ENCODE results near the gene CBX4. TPM values are rescaled to one million over a fixed set of nuclear protein-coding genes. Genes with fewer than 3 reads are reported as not detected.

CBX4 gene
- total RNA-seq, 1 donor from 2014 or later: 16.9 TPM

DNA sequence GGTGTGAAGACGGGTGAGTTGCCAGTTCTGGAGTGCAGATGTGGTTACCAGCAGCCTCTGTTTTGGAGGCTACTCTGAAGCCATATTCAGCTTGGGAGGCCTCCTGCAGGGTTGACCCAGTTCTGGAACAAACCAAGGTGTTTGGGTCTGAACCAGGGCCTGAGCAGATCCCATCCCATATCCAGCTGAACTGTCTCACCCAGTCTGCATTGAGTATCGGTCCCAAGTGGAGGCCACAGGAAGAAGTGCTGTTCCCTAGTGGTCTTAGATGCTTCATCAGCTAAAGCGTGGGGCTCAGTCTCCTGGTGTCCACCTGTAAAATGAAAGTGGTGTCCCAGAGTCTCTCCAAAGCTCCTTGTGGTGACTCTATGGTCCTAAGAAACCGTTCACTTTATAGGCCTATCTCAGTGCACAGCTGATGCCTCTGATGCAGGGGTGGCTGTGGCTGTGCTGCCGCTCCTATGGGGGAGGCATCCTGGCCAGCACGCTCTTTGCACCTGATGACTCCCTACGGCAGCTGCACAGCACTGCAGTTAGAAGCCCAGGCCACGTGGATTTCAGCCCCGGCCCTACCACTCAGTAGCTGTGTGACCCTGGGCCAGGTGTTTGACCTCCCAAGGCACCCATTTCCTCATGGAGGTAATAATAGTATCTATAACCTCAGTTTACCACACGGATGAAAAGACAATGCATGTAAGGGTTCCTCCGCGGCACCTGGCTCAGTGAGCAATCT, 21.0 kb downstream of the CBX4 start:
- Mint-ChIP-seq H3K36me3 (ENCODE audit: low read depth, unreplicated experiment) (peaks cover 2% of the 10 kb centered on the region), H3K27me3 (ENCODE audit: low read depth, unreplicated experiment) (peaks cover 70% of the 10 kb centered on the region), H3K27ac (ENCODE audit: unreplicated experiment) (no peak overlapping the region), H3K9me3 (ENCODE audit: unreplicated experiment) (peaks cover 10% of the 10 kb centered on the region), H3K4me1 (ENCODE audit: low read depth, unreplicated experiment) (no peaks in the 10 kb centered on the region), H3K4me3 (ENCODE audit: unreplicated experiment) (no peak overlapping the region)
- H4K20me1 ChIP-seq (ENCODE audit: insufficient read depth, low read length): no peaks in the 10 kb centered on the region
- peaks cover 45% of the 10 kb centered on the region for H3K27me3 ChIP-seq (ENCODE audit: insufficient read depth, low read length)
- no peak overlapping the region for H3K9ac ChIP-seq (ENCODE audit: low read length)
- TF ChIP-seq, protein P1, sequence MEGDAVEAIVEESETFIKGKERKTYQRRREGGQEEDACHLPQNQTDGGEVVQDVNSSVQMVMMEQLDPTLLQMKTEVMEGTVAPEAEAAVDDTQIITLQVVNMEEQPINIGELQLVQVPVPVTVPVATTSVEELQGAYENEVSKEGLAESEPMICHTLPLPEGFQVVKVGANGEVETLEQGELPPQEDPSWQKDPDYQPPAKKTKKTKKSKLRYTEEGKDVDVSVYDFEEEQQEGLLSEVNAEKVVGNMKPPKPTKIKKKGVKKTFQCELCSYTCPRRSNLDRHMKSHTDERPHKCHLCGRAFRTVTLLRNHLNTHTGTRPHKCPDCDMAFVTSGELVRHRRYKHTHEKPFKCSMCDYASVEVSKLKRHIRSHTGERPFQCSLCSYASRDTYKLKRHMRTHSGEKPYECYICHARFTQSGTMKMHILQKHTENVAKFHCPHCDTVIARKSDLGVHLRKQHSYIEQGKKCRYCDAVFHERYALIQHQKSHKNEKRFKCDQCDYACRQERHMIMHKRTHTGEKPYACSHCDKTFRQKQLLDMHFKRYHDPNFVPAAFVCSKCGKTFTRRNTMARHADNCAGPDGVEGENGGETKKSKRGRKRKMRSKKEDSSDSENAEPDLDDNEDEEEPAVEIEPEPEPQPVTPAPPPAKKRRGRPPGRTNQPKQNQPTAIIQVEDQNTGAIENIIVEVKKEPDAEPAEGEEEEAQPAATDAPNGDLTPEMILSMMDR (IDR thresholded peaks at IDR 0.05; ENCODE audit: insufficient read depth, low read depth, low read length): no peak
- no peak for TF ChIP-seq EZH2 (IDR thresholded peaks at IDR 0.05; ENCODE audit: insufficient read depth, low read length)
- DNase-seq (ENCODE audit: low read depth) (no peak), FAIRE-seq (no peak)
- peaks cover 5% of the 10 kb centered on the region for H3K4me1 ChIP-seq (ENCODE audit: insufficient read depth, low read length)
- no peak overlapping the region for H3K4me3 ChIP-seq (ENCODE audit: insufficient read depth, low read depth, low read length)
- H3K36me3 ChIP-seq (ENCODE audit: insufficient read depth, low read length): no peaks in the 10 kb centered on the region
- no peaks in the 10 kb centered on the region for H3K79me2 ChIP-seq (ENCODE audit: insufficient read depth, low read length)
- no peak overlapping the region for H3K4me2 ChIP-seq (ENCODE audit: low read length)
- H2AFZ ChIP-seq (ENCODE audit: low read depth, low read length): no peak overlapping the region
- H3K27ac ChIP-seq (ENCODE audit: low read depth, low read length): no peak overlapping the region
- no peaks in the 10 kb centered on the region for H3K9me3 ChIP-seq (ENCODE audit: insufficient read depth, low read depth, low read length)

DNA sequence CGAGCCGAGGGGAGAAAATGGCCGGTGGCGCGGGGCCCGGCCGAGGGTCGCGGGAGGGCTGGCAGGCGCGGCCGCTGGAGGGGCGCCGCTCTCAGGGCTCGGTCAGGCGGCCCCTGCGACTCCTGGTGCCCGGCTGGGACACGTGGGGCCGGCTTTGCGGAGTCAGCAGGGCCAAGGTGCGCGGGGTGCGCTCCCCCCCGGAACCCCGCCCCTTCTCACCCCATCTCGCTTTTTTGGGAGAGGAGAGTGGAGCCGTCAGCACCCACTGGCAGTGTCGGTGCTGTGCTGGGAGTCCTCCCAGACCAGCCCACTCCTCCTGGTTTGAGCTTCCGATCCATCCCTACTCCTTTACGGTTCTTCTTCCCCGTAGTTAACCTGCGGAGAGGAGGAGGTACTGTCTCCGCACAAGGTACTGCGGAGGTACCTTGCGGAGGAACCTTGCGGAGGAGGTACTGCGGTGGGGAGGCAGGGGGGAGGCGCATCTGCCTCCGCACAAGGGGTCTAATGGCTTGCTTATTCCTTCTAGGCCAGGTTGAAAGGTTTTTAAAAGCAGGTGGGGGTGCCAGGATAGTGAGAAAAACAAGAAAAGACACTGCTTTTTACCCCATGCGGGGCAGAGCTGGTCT, 23.3 kb downstream of the CBX4 start:
- H3K9me3 ChIP-seq (ENCODE audit: insufficient read depth, low read depth, low read length): no peaks in the 10 kb centered on the region
- no peak overlapping the region for H2AFZ ChIP-seq (ENCODE audit: low read depth, low read length)
- Mint-ChIP-seq H3K36me3 (ENCODE audit: low read depth, unreplicated experiment) (peaks cover 5% of the 10 kb centered on the region), H3K9me3 (ENCODE audit: unreplicated experiment) (peaks cover 8% of the 10 kb centered on the region), H3K4me3 (ENCODE audit: unreplicated experiment) (peak overlapping the region; percentile 41), H3K4me1 (ENCODE audit: low read depth, unreplicated experiment) (peaks cover 6% of the 10 kb centered on the region), H3K27me3 (ENCODE audit: low read depth, unreplicated experiment) (peaks cover 64% of the 10 kb centered on the region), H3K27ac (ENCODE audit: unreplicated experiment) (no peak overlapping the region)
- FAIRE-seq: no peak
- no peak overlapping the region for H3K9ac ChIP-seq (ENCODE audit: low read length)
- no peak overlapping the region for H3K4me3 ChIP-seq (ENCODE audit: insufficient read depth, low read depth, low read length)
- H3K4me2 ChIP-seq (ENCODE audit: low read length): no peak overlapping the region
- H4K20me1 ChIP-seq (ENCODE audit: insufficient read depth, low read length): no peaks in the 10 kb centered on the region
- peaks cover 18% of the 10 kb centered on the region for H3K4me1 ChIP-seq (ENCODE audit: insufficient read depth, low read length)
- no peak for DNase-seq (ENCODE audit: low read depth)
- TF ChIP-seq EZH2 (IDR thresholded peaks at IDR 0.05; ENCODE audit: insufficient read depth, low read length): no peak
- TF ChIP-seq, protein P1 (IDR thresholded peaks at IDR 0.05; ENCODE audit: insufficient read depth, low read depth, low read length): no peak
- H3K27ac ChIP-seq (ENCODE audit: low read depth, low read length): no peak overlapping the region
- H3K36me3 ChIP-seq (ENCODE audit: insufficient read depth, low read length): no peaks in the 10 kb centered on the region
- H3K79me2 ChIP-seq (ENCODE audit: insufficient read depth, low read length): no peaks in the 10 kb centered on the region
- H3K27me3 ChIP-seq (ENCODE audit: insufficient read depth, low read length): peaks cover 59% of the 10 kb centered on the region
